ENCODE data around the gene FAM3D.

GRCh38 chr3:58612830-58613229 lies 53.7 kb downstream of the FAM3D start:
- TF ChIP-seq MXI1 (IDR thresholded peaks at IDR 0.05; ENCODE audit: low read depth, low read length) = no peak
- TF ChIP-seq MAX (IDR thresholded peaks at IDR 0.05; ENCODE audit: low read depth) = no peak

Measured in SK-N-SH (cell line).